Measurements from ENCODE around the gene SLC5A4.

GRCh38 chr22:32218470-32218869 is 36.7 kb downstream of the SLC5A4 start:
- TF ChIP-seq CTCF (conservative IDR thresholded peaks at IDR 0.05) (no peak), EZH2 (IDR thresholded peaks at IDR 0.05; ENCODE audit: low read depth) (no peak)
